ENCODE results near the gene THSD4. TPM values are rescaled to one million over a fixed set of nuclear protein-coding genes. Genes with fewer than 3 reads are reported as not detected.

THSD4 gene
- total and polyA plus RNA-seq, 2 of the 4 experiments (the other 2 are of a cell fraction) = 25.5 to 31.1 TPM

GRCh38 chr15:71643918-71644317 lies 528.6 kb downstream of the THSD4 start:
- dilution Hi-C loops (cut with HindIII; ENCODE audit: low sequenced_read_pairs, unreplicated experiment) (no loop called here), in situ Hi-C loops (cut with MboI; ENCODE audit: low sequenced_read_pairs) (no loop called here), intact Hi-C loops (cut with micrococcal nuclease) (no loop called here)
- Histone ChIP-seq H2BK20ac (ENCODE audit: low read depth, low read length) (no peak overlapping the region), H3K9ac (ENCODE audit: low read depth, low read length) (no peak overlapping the region), H3K23ac (ENCODE audit: low read depth, low read length) (no peak overlapping the region), H3K27me3 (ENCODE audit: control insufficient read depth, insufficient read depth, low read length) (no peaks in the 10 kb centered on the region), H3K9me1 (ENCODE audit: insufficient read depth, low read length) (no peaks in the 10 kb centered on the region), H3K79me1 (ENCODE audit: low read depth in 1 of 2, low read length in 2 of 2) (peaks cover 0 to 2% of the 10 kb centered on the region in 2 experiments; a peak in 1 of 4 replicates), H2AK9ac (replicated peaks; ENCODE audit: low read depth, low read length, poor library complexity) (no peak overlapping the region), H4K5ac (ENCODE audit: low read depth, low read length) (no peak overlapping the region), H2BK15ac (ENCODE audit: low read depth, low read length) (no peak overlapping the region), H2BK120ac (ENCODE audit: low read depth, low read length) (no peak overlapping the region), H2AFZ (replicated peaks; ENCODE audit: low read length, poor library complexity) (no peak overlapping the region), H3K27ac (ENCODE audit: insufficient read depth, low read length) (no peak overlapping the region), H3K56ac (ENCODE audit: extremely low read depth, insufficient read depth, low read length) (no peak overlapping the region), H3K18ac (ENCODE audit: low read depth, low read length) (no peak overlapping the region), H2BK5ac (ENCODE audit: low read depth, low read length, poor library complexity, severe bottlenecking) (no peak overlapping the region), H2AK5ac (ENCODE audit: low read depth, low read length) (no peak overlapping the region), H3K36me3 (ENCODE audit: control insufficient read depth, insufficient read depth, low read length) (no peaks in the 10 kb centered on the region), H3K4me2 (ENCODE audit: low read depth, low read length) (no peak overlapping the region), H3K9me3 (ENCODE audit: control insufficient read depth, insufficient read depth, low read length) (no peaks in the 10 kb centered on the region), H4K20me1 (ENCODE audit: insufficient read depth, low read length) (peaks cover 5% of the 10 kb centered on the region; the same call in 1 of the 2 replicates), H3K4me3 (ENCODE audit: insufficient read depth, low read depth, low read length) (no peak overlapping the region), H3K4me1 (ENCODE audit: control insufficient read depth, insufficient read depth, low read length) (no peaks in the 10 kb centered on the region), H3K14ac (replicated peaks; ENCODE audit: low read depth, low read length) (no peak overlapping the region), H3K4ac (ENCODE audit: low read depth, low read length) (no peak overlapping the region), H4K8ac (ENCODE audit: low read depth in 2 of 2, low read length in 2 of 2) (no peak overlapping the region), H4K91ac (ENCODE audit: insufficient read depth, low read depth, low read length) (no peak overlapping the region)
- ATAC-seq (ENCODE audit: low read depth) = no peak
- no TSS peak for BruUV-seq (replicated peaks)
- WGBS, 2 experiments (ENCODE audit: extremely low coverage in 2 of 2, insufficient read length in 1 of 2) = no CpG with 5 or more reads among the region's 2 CpGs
- ChIA-PET POLR2A (ENCODE audit: unreplicated experiment) (no interaction called here), CTCF (no interaction called here)
- no peak for TF ChIP-seq MAFK (IDR thresholded peaks at IDR 0.05; ENCODE audit: low read depth, low read length)
- no peak for TF ChIP-seq SMC3 (IDR thresholded peaks at IDR 0.05; ENCODE audit: low read depth, low read length)
- no peak for TF ChIP-seq FOS (IDR thresholded peaks at IDR 0.05; ENCODE audit: low read depth, low read length)
- no peak for TF ChIP-seq POLR2A (IDR thresholded peaks at IDR 0.05; ENCODE audit: low read depth, low read length)
- no peak for TF ChIP-seq BHLHE40 (IDR thresholded peaks at IDR 0.05; ENCODE audit: low read depth, low read length)
- TF ChIP-seq CEBPB (IDR thresholded peaks at IDR 0.05; ENCODE audit: low read depth, low read length) = no peak
- TF ChIP-seq MAZ (IDR thresholded peaks at IDR 0.05; ENCODE audit: borderline replicate concordance, low read depth, low read length) = no peak
- no peak for TF ChIP-seq ELK1 (IDR thresholded peaks at IDR 0.05; ENCODE audit: borderline replicate concordance, low read depth, low read length)
- no peak for DNase-seq

All from IMR-90 (cell line).